ENCODE results near the gene HNRNPF.
"Not testable (repeated sequence)": the region's sequence is repeated elsewhere in the genome, so short reads cannot be mapped to it uniquely, and the experiment has no call there.

HNRNPF gene

GRCh38 chr10:43342279-43343125 lies 66.5 kb downstream of the HNRNPF start:
- DNase-seq = no peak

GRCh38 chr10:43341450-43341849 lies 67.5 kb downstream of the HNRNPF start:
- DNase-seq = no peak

GRCh38 chr10:43340619-43341018 lies 68.4 kb downstream of the HNRNPF start:
- no peak for DNase-seq

- DNase-seq = no peak
These were observed 68.9 kb downstream of the HNRNPF start for GRCh38 chr10:43340101-43340500.

- no peak for DNase-seq
These were observed 69.8 kb downstream of the HNRNPF start for GRCh38 chr10:43339136-43339535.

- no peak for DNase-seq
These were observed 70.9 kb downstream of the HNRNPF start for GRCh38 chr10:43338117-43338516.

- DNase-seq = not testable (repeated sequence)
These were observed 71.5 kb downstream of the HNRNPF start for GRCh38 chr10:43337536-43337935.

GRCh38 chr10:43336641-43337318 lies 72.2 kb downstream of the HNRNPF start:
- no peak for DNase-seq

- DNase-seq = no peak
These were observed 72.9 kb downstream of the HNRNPF start for GRCh38 chr10:43336061-43336460.
